ENCODE results near the gene NRDE2.
"Not testable (repeated sequence)": the region's sequence is repeated elsewhere in the genome, so short reads cannot be mapped to it uniquely, and the experiment has no call there.

NRDE2 gene

GRCh38 chr14:90342327-90342726 lies 10.6 kb upstream of the NRDE2 start:
- no peak for DNase-seq

GRCh38 chr14:90341784-90342183 lies 10.0 kb upstream of the NRDE2 start:
- DNase-seq: no peak

DNA sequence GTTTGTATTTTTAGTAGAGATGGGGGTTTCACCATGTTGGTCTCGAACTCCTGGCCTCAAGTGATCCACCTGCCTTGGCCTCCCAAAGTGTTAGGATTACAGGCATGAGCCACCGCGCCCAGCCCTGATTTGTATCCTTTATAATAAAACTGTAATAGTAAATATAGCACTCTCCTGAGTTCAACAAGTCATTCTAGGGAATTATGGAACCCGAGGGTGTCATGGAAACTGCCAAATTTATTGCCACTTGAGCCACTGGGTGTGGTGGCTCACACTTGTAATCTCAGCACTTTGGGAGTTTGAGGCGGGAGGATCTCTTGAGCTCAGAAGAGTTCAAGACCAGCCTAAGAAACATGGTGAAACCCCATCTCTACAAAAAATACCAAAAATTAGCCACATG lies 9.5 kb upstream of the NRDE2 start:
- not testable (repeated sequence) for DNase-seq

- no peak for DNase-seq
Observed at GRCh38 chr14:90336985-90337384, 5.2 kb upstream of the NRDE2 start.

GRCh38 chr14:90336401-90336800 lies 4.7 kb upstream of the NRDE2 start:
- DNase-seq: no peak

DNA sequence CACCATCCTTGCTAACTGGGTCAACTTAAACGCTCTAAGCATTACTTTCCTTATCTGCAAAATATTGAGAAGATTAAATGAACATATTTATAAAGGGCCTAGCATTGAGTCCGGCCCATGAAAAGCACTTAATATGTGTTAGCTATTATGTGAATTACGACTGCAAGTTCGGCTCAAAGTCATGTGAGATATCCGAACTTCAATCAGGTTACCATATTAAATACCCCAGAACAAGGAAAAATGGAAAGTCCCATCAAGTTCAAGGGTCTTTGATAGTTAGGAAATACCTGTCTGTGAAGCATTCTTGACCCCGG lies 487 bp upstream of the NRDE2 start:
- no peak for DNase-seq

DNA sequence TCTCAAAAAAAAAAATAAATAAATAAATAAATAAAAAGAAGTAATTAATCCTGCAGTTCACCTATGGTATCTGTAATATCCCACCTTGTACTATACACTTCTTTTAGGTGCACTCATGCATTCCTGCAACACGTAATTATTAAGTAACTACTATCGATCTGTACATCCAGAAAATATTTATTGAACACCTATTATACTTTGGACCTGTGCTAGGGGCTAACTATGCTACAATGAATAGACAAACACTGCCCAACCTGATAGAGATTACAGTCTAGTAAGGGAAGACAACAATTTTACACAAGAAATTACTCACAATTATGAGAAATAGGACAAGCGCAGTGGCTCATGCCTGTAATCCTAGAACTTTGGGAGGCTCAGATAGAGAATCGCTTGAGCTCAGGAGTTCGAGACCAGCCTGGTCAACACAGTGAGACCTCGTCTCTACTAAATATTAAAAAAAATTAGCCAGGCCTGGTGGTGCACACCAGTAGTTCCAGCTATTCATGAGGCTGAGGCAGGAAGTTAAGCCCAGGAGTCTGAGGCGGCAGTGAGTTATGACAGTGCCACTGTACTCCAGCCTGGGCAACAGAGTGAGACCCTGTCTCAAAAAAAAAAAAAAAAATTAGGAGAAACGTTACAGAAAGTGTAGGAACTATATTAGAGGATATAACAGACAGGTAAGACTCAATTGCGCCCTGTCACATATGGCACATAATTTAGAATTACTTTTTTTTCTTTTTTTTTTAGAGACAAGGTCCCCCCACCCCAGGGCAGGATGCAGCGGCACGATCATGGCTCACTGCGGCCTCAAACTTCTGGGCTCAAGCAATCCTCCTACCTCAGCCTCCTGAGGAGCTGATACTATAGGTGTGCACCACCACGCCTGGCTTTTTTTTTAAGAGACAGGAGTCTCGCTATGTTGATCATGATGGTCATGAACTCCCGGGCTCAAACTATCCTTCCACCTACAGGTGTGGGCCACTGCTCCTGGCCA lies 1.2 kb downstream of the NRDE2 start:
- DNase-seq: no peak

- no peak for DNase-seq
Observed at GRCh38 chr14:90321891-90322290, 9.8 kb downstream of the NRDE2 start.

DNA sequence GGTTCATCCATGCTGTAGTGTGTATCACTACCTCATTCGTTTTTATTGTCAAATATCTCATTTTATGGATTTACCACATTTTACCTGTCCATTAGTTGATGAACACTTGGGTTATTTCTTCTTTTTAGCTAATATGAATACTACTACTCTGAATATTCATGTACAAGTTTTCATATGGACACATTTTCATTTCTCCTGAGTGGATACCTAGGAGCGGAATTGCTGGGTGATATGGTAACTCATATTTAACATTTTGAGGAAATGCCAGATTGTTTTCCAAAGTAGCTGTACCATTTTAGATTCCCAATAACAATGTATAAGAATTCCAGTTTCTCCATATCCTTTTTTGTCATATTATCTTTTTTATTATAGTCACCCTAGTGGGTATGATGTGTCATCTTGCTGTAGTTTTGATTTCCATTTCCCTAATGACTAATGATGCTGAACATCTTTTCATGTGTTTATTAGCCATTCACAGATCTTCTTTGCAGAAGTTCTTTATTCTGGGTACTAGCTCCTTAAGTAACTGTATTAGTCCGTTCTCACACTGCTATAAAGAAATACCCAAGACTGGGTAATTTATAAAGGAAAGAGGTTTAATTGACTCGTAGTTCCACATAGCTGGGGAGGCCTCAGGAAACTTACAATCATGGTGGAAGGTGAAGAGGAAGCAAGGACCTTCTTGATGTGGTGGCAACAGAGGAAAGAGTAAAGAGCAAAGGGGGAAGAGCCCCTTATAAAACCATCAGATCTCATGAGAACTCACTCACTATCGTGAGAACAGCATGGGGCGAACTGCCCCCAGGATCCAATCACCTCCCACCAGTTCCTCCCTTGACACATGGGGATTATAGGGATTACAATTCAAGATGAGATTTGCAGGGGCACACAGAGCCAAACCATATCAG lies 11.9 kb downstream of the NRDE2 start:
- DNase-seq: no peak

DNA sequence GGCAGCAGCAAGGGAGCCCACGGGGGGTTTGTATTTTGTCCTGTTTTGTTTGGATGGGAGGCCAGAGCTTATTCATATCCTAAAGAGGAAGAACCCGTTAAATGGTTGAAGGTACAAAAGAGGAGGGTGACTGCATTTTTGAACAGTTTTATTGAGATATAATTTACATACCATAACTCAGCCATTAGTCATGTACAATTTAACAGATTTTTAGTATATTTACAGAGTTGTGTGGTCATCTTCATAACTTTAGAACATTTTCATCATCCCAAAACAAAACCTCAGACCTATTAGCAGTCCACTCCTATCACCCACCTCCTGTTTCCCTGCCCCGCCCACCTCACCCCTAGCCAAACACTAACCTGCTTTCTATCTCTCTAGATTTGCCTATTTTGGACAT lies 12.6 kb downstream of the NRDE2 start:
- no peak for DNase-seq

DNA sequence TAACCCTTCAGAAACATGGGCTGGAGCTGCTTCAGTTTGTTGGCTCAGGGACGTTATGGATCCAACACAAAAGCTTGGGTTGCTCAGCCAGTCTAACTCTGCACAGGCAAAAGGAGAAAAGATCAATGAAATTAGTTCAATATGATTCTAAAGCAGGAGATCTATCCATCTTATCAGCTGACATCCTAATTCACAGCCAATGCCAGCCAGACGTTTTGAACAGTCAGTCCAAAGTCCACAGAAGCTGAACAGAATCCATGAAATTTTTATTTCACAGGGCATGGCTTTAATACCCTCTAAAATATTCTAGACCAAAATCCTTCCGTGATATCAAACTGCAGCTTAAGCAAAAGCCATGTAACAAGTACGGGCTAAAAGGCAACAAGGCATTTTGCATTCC lies 13.7 kb downstream of the NRDE2 start:
- DNase-seq: no peak

GRCh38 chr14:90317286-90317685 lies 14.5 kb downstream of the NRDE2 start:
- no peak for DNase-seq

GRCh38 chr14:90308561-90308960 lies 23.2 kb downstream of the NRDE2 start:
- DNase-seq: peak in 7 of 56 donors; percentile 8 to 52 (median 17)

GRCh38 chr14:90305176-90305601 lies 26.6 kb downstream of the NRDE2 start:
- no peak for DNase-seq

- no peak for DNase-seq
Observed at GRCh38 chr14:90304502-90304901, 27.2 kb downstream of the NRDE2 start.

GRCh38 chr14:90303473-90303872 lies 28.3 kb downstream of the NRDE2 start:
- no peak for DNase-seq

DNA sequence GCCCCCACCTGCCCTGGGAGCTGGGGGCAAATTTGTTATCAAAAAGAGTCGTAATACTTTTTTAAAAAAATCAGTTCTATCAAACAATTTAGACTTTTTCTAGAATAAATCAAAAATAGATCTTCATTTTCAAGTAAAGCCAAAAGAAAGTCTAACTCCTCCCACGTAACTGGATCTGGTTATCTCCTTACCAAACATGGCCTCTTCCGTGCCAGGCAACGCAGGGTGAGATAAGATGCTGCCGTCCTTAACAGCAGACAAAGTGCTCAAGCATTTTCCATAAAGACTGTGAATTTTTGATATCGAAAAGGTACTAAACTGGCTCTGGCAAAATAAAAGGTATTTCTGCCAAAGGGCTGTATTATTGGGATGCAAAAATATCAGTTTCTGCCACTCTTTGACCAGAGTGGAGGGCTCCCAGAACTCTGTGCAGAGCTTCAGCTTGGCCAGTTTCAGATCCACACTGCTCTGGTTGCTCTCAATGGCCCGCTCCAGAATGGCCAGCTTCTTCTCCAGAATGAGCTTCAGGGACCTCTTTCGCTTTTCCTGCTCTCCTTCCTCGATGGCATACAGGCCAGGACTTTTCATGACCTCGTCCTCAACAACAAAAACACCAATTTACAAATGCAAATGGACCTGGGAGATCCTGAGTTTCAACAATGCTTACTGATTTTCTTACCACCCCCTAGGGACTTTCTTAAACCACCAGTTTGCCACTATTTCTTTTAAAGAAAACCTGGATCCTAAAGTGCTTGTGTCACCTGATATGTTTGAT lies 29.0 kb downstream of the NRDE2 start:
- no peak for DNase-seq

- DNase-seq: peak in 3 of 56 donors; percentile 14 to 29 (median 20)
Observed at GRCh38 chr14:90301668-90302090, 30.1 kb downstream of the NRDE2 start.

- peak in 2 of 56 donors; percentile 9 to 15 for DNase-seq
Observed at GRCh38 chr14:90301122-90301521, 30.6 kb downstream of the NRDE2 start.

DNA sequence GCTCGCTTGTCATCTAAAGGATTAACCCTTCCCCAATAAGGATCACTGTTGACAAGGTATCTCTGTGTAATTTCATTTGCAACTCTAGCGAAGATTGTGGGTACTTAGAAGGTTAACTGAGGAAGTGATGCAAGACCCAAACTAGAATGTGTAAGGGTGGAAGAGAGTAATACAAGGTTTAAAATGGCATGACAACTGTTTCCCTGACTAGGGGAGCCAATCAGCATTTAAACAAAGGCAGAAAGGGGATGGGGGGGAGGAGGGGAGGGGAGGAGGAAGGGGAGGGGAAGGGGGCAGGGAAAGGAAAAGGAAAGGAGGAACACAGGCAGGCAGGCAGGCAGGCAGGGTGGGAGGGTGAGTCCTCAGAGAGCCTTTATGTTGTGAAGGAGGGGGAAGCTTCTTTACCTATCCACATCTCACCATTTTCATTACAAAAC lies 31.1 kb downstream of the NRDE2 start:
- no peak for DNase-seq

GRCh38 chr14:90299408-90299807 lies 32.3 kb downstream of the NRDE2 start:
- no peak for DNase-seq

Data from nucleus accumbens (tissue), 56 donors.